Stimulated activated CD4-positive, alpha-beta T cell treated with anti-CD3 and anti-CD28 coated beads, Interleukin-12 subunit alpha, Interleukin-12 subunit beta, amount 100 ng/mL, for 24 hours (primary cell): ENCODE data around the gene SCN2B.
A peak's percentile ranks its signal among the peaks of the same experiment; 100 is the strongest.

Experiments used
- DNase-seq, 2 experiments: peaks; one replicate each; pipeline ENCODE4 v3.0.0-alpha.2; 2020; ENCODE audit warnings: low read depth in 2 of 2

Gene SCN2B

DNA sequence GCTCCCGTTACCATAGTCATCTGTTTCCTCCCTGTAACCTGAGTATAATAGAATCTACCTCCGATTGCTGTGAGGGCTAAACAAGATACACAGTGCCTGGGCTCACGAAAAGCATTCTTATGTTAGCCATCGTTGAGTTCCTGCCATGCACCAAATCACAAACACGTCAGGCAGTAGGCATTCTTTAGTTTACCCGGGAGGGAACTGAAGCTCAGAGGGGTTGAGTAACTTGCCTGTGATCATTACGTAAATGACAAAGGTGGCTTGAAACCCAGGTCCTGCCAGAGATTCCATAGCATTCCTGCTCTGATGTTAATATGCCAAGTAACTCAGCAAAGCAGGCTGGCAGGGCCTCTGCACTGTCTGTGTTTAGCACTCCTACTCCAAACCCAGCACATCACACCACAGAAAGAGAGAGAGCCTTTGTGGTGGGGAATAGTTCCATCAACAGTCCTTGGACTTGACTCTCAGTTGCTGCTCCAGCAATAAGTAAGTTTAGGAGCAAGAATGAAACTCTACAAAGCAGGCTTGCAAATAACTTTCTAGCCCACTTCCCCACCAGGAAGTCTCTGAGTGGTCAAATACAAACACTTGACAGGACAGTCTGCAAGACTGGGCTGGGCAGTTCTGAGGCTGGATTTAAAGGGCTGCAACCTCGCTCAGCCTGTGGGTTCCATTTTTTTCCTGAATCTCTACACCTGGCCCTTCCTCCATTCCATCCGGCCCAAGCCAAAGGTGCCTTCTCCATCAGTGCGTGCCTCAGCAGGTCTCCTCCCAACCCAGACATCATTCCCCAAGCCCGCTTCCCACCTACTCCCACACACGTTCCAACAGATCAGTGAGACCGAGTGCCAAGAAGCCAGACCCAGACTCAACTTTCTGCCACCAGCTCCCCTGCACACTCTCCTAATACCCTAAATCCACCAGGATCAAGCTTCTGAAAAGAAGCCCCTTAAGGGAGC, 1.1 kb downstream of the SCN2B start:
- DNase-seq: no peak

GRCh38 chr11:118174006-118174567, 2.4 kb downstream of the SCN2B start:
- no peak for DNase-seq

DNA sequence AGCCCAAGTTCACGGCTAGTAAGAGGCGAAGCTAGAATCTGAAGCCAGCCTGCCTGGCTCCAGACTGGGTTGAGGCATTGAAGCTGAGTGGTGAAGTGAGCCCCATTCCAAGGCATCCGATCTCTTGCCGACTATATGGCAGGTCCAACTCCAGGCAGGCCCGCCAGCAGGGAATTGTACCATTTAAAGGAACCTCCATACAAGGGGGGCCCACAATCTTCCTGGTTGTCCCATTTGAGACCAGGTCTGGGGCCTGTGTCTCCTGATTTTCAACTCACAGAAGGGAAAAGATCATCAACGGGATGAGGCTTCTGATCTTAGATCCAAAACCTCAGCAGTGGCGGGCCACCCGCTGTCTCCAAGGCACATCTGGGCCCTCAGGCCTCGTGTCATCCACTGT, 4.1 kb downstream of the SCN2B start:
- DNase-seq: no peak

- DNase-seq: peak; percentile 48 to 70
Observed at GRCh38 chr11:118171269-118172062, 5.0 kb downstream of the SCN2B start.

DNA sequence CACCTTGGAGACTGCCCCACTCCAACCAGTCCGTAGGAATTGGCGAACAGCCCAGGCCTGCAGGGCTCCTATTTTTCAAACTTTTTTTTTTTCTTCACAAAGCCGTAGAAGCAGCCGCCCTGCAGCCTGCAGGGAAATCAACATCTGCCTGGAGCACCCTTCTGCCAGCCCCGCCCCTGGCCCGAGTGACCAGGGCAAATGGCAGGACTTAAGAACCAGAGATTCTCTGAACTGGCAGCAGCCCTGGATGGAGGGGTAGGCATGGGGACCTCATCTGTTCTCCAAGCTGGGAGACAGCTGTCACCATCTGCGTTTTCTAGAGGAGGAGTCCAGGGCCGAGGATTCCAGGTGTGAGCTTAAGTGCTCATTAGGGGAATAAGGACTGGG, 5.6 kb downstream of the SCN2B start:
- no peak for DNase-seq

GRCh38 chr11:118170231-118170630, 6.2 kb downstream of the SCN2B start:
- DNase-seq: no peak

GRCh38 chr11:118169300-118170140, 6.9 kb downstream of the SCN2B start:
- no peak for DNase-seq

- DNase-seq: no peak
Observed at GRCh38 chr11:118168751-118169150, 7.7 kb downstream of the SCN2B start.

- DNase-seq: no peak
Observed at GRCh38 chr11:118168316-118168715, 8.1 kb downstream of the SCN2B start.

DNA sequence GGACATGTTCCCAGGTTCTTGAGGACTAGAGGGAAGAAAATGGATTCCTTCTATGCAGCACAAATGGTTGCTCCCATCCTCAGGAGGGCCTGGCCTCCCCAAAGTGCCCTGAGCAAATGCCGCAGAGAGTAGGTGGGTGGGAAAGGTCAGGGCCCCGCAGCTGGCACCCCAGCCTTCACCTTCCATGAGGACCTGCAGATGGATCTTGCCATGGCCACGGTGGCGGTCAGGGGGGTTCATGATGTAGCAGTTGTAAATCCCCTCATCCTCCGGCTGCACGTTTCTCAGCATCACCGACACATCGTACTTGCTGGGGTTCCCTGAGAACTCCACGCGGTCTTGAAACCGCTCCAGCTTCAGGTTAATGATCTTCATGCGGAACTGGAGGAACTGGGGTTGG, 8.5 kb downstream of the SCN2B start:
- DNase-seq: no peak

DNA sequence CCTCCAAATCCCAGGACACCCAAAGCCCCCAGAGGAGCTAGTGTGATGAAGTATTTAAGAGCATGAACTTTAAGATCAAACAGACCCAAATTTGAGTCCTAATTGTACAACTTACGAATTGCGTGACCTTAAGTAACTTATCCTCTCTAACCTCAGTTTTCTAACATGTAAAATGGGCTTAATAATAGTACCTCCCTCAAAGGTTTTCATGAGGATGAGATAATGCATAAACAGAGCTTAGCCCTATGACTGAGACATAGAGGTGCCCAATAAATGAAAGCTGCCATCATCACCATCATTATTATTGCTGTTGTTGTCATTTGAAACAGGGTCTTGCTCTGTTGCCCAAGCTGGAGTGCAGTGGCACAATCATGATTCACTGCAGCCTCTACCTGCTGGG, 9.2 kb downstream of the SCN2B start:
- no peak for DNase-seq

DNA sequence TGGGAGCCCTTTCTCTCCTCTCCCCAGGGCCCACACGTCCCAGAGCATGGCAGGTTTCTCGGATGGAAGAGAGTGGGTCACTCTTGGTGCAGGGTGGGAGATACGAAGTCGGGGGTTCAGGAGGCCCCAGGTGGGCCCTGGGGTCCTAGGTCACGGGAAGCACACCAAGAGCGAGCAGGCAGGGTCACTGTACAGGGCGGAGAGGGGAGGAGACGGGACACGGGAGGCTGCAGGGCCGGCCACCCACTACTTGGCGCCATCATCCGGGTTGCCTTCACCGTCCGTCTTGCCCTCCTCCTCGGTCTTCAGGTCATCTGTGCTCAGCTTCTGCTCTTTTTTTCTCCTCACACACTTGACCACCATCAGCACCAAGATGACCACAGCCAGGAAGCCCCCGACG, 9.8 kb downstream of the SCN2B start:
- no peak for DNase-seq

DNA sequence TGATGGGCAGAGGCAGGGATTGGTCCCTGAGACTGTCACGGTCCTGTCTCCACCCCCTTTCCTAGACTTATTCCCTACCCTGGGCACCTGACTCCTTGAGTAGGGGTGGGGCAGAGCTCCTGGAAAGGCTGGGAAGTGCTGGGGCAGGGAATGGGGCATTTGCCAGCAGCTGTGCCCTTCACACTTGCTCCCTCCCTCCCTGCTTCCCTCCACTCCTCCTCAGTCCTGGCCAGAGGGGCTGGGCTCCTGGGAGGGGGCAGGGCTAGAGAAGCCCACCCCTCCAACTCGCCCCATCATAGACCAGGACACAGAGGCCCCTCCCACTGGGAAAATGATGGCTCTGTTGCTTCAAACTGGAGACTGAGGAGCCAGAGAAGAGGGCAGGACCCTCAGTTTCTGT, 11.6 kb downstream of the SCN2B start:
- DNase-seq: no peak

- DNase-seq: no peak
Observed at GRCh38 chr11:118163494-118163893, 12.9 kb downstream of the SCN2B start.

- no peak for DNase-seq
Observed at GRCh38 chr11:118162846-118163245, 13.6 kb downstream of the SCN2B start.

- DNase-seq: no peak
Observed at GRCh38 chr11:118161786-118162185, 14.7 kb downstream of the SCN2B start.

DNA sequence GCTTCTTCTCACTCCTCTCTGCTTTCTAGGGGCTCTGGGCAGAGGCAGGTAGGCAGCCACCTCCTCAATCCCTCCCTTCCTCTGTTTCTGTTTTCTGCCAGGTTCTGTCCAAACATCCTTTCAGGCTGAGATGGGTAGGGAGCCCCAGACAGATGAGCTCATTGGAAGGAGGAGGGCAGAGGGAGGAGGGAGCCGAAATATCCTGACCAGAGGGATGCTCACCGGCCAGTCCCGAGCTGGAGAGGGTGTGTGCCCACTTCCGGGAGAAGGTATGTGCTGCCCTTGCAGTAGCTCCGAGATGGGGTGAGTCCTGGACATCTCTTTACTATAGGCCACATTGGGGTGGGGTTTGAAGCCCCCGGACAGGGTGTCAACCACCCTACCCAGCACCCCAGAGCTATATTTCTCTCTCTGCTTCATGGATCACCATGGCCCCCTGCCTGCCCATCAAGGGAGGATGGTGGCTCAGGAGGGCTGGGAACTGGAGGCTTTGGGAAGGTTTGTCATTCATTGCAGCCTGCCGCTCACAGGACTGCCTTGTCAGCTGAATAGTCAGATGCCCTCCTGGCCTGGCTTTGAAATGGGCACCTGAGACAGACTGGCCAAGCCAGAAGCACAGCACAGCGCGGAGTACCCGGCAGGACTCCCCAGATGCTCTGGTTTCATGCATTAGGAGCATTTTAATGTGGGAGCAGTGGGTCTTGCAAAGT, 19.1 kb downstream of the SCN2B start:
- no peak for DNase-seq

DNA sequence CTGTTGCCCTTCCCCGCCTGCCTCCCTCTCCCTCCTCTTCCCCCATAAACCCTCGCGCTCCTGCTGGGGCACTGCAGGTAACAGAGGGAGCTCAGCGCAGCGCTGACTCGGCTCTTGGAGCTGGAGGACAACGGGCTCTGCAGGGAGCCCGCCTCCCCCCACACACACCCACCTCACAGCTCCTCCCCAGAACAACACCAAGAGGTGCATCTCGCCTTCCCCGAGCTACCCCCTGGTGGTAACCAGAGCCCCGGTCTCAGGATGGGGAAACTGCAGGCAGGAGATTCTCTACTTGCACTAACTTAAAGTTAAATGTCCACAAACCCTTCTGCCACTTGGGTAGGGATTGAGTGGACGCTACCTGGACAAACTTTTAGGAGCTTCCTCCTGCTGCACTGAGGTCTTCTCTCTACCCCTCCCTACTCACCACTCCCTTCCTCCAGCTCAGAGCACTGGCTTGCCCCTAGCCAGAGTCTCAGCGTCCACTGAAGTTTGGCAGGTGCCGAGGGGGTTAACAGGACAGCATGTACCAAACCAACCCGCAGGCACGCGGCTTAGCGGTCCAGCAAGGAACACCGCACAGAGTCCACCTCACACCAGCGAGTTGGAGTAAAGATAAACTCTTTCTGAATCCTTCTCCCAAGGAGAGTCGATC, 19.8 kb downstream of the SCN2B start:
- no peak for DNase-seq

- no peak for DNase-seq
Observed at GRCh38 chr11:118155776-118156530, 20.5 kb downstream of the SCN2B start.

- DNase-seq: no peak
Observed at GRCh38 chr11:118154641-118155040, 21.8 kb downstream of the SCN2B start.
